ENCODE results near the gene CARD9.

The CARD9 gene

DNA sequence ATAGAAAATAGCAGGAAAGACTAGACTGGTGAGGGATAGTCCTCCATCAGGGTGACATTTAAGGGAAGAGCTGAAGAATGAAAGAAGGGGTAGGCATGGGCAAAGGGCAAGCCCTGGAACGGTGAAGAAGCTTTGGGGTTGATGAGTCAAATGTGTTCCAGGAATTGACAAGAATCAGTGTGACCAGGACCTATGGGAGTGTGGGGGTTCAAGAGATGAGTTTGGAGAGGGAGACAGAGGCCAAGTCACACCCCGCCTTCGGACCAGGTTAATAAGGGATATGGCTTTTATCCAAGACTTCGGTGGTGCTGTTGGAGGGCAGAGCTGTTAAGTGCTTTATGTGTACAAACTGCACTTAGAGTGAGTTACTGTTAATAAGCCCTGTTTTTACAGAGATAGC is 37.9 kb upstream of the CARD9 start:
- no peak overlapping the region for H4K91ac ChIP-seq (ENCODE audit: low read length)
- peaks cover 47 to 60% of the 10 kb centered on the region in 2 experiments for H3K36me3 ChIP-seq (ENCODE audit: control insufficient read depth in 1 of 2, insufficient read depth in 2 of 2, low read depth in 1 of 2, low read length in 2 of 2)
- no peak overlapping the region for H3K4ac ChIP-seq (ENCODE audit: low read depth in 1 of 2, low read length in 2 of 2)
- H3K27ac ChIP-seq (ENCODE audit: low read length, poor library complexity, severe bottlenecking), result no peak overlapping the region
- no peak for DNase-seq
- peaks cover 20% of the 10 kb centered on the region for H3K4me1 ChIP-seq (ENCODE audit: control insufficient read depth, insufficient read depth, low read depth, low read length)
- peak overlapping the region; percentile 78 to 97 for H3K4me3 ChIP-seq (ENCODE audit: insufficient read depth in 1 of 2, low read depth in 1 of 2, low read length in 2 of 2)
- H3K79me1 ChIP-seq (replicated peaks; ENCODE audit: low read length, poor library complexity, severe bottlenecking), result peaks cover 38% of the 10 kb centered on the region
- H2BK120ac ChIP-seq (ENCODE audit: low read depth, low read length), result no peak overlapping the region
- peak overlapping the region; percentile 75 for H3K4me2 ChIP-seq (ENCODE audit: low read length, poor library complexity, severe bottlenecking)
- H3K9me3 ChIP-seq (ENCODE audit: control insufficient read depth, low read length), result no peaks in the 10 kb centered on the region
- no peak overlapping the region for H2AFZ ChIP-seq (ENCODE audit: low read depth, low read length)
- H4K8ac ChIP-seq (ENCODE audit: low read length), result no peak overlapping the region
- no peak overlapping the region for H2AK5ac ChIP-seq (ENCODE audit: low read length, severe bottlenecking)
- H2BK12ac ChIP-seq (ENCODE audit: low read length in 2 of 2), result no peak overlapping the region
- H3K27me3 ChIP-seq (ENCODE audit: control insufficient read depth in 1 of 2, insufficient read depth in 1 of 2, low read length in 2 of 2), result no peaks in the 10 kb centered on the region
- no peak overlapping the region for H3K14ac ChIP-seq (ENCODE audit: low read length in 2 of 2)
- no peak overlapping the region for H2BK15ac ChIP-seq (ENCODE audit: low read depth, poor library complexity, severe bottlenecking)
- peak overlapping the region; percentile 99 for H3K9ac ChIP-seq (ENCODE audit: low read length)
- H2BK5ac ChIP-seq (ENCODE audit: low read depth, low read length, poor library complexity, severe bottlenecking), result no peak overlapping the region
- no peak overlapping the region for H3K18ac ChIP-seq (ENCODE audit: low read depth in 1 of 2, low read length in 2 of 2)
- no peak overlapping the region for H3K23ac ChIP-seq (ENCODE audit: low read length in 2 of 2)
- 73% methylated on average over 4 of the region's 4 CpGs for WGBS

GRCh38 chr9:136410500-136411287 is 37.2 kb upstream of the CARD9 start, which contains the start of the genes ENTR1 and PMPCA:
Gene ENTR1, minus strand, starts transcription at chr9:136410614. Its CDS starts 217 bp downstream, at chr9:136410397.
Gene PMPCA, plus strand, starts transcription at chr9:136410658. Its CDS starts 11 bp downstream, at chr9:136410669.
- peak within 1 kb of the TSS; percentile 15 for H2BK15ac ChIP-seq (ENCODE audit: low read depth, poor library complexity, severe bottlenecking)
- peak within 1 kb of the TSS in 1 of 2 experiments; percentile 93 for H3K14ac ChIP-seq (ENCODE audit: low read length in 2 of 2)

GRCh38 chr9:136409557-136410455 is 36.3 kb upstream of the CARD9 start:
- WGBS, result 22% methylated on average over 45 of the region's 71 CpGs

More at GRCh38 chr9:136410500-136411287, 37.2 kb upstream of the CARD9 start, which contains the start of the genes ENTR1 and PMPCA:
- 1% methylated on average over 63 of the region's 83 CpGs for WGBS
- Histone ChIP-seq H2BK5ac (ENCODE audit: low read depth, low read length, poor library complexity, severe bottlenecking) (peak within 1 kb of the TSS; percentile 20), H2AFZ (ENCODE audit: low read depth, low read length) (peak within 1 kb of the TSS; percentile 56), H4K91ac (ENCODE audit: low read length) (peak within 1 kb of the TSS; percentile 87), H3K9ac (ENCODE audit: low read length) (peak within 1 kb of the TSS; percentile 99), H3K36me3 (ENCODE audit: control insufficient read depth in 1 of 2, insufficient read depth in 2 of 2, low read depth in 1 of 2, low read length in 2 of 2) (peaks cover 43 to 56% of the 10 kb centered on the region in 2 experiments), H3K27me3 (ENCODE audit: control insufficient read depth in 1 of 2, insufficient read depth in 1 of 2, low read length in 2 of 2) (no peaks in the 10 kb centered on the region), H3K23ac (ENCODE audit: low read length in 2 of 2) (peak within 1 kb of the TSS in 1 of 2 experiments; percentile 91), H2AK5ac (ENCODE audit: low read length, severe bottlenecking) (no peak within 1 kb of the TSS), H3K4me1 (ENCODE audit: control insufficient read depth, insufficient read depth, low read depth, low read length) (peaks cover 20% of the 10 kb centered on the region), H2BK12ac (ENCODE audit: low read length in 2 of 2) (peak within 1 kb of the TSS in 1 of 2 experiments; percentile 38), H3K4me2 (ENCODE audit: low read length, poor library complexity, severe bottlenecking) (peak within 1 kb of the TSS; percentile 96), H3K4ac (ENCODE audit: low read depth in 1 of 2, low read length in 2 of 2) (peak within 1 kb of the TSS; percentile 73 to 90), H3K79me1 (replicated peaks; ENCODE audit: low read length, poor library complexity, severe bottlenecking) (peaks cover 35% of the 10 kb centered on the region), H3K4me3 (ENCODE audit: insufficient read depth in 1 of 2, low read depth in 1 of 2, low read length in 2 of 2) (peak within 1 kb of the TSS; percentile 78 to 97), H3K18ac (ENCODE audit: low read depth in 1 of 2, low read length in 2 of 2) (peak within 1 kb of the TSS; percentile 73 to 94), H3K27ac (ENCODE audit: low read length, poor library complexity, severe bottlenecking) (peak within 1 kb of the TSS; percentile 25), H4K8ac (ENCODE audit: low read length) (peak within 1 kb of the TSS; percentile 27), H2BK120ac (ENCODE audit: low read depth, low read length) (peak within 1 kb of the TSS; percentile 65), H3K9me3 (ENCODE audit: control insufficient read depth, low read length) (no peaks in the 10 kb centered on the region)
- peak; percentile 90 for DNase-seq

More at GRCh38 chr9:136409557-136410455, 36.3 kb upstream of the CARD9 start:
- DNase-seq, result peak; percentile 65
- Histone ChIP-seq H3K4me2 (ENCODE audit: low read length, poor library complexity, severe bottlenecking) (peak overlapping the region; percentile 96), H2AK5ac (ENCODE audit: low read length, severe bottlenecking) (no peak overlapping the region), H4K91ac (ENCODE audit: low read length) (peak overlapping the region; percentile 87), H3K27ac (ENCODE audit: low read length, poor library complexity, severe bottlenecking) (no peak overlapping the region), H3K36me3 (ENCODE audit: control insufficient read depth in 1 of 2, insufficient read depth in 2 of 2, low read depth in 1 of 2, low read length in 2 of 2) (peaks cover 42 to 57% of the 10 kb centered on the region in 2 experiments), H2BK12ac (ENCODE audit: low read length in 2 of 2) (peak overlapping the region in 1 of 2 experiments; percentile 38), H3K79me1 (replicated peaks; ENCODE audit: low read length, poor library complexity, severe bottlenecking) (peaks cover 37% of the 10 kb centered on the region), H3K14ac (ENCODE audit: low read length in 2 of 2) (peak overlapping the region in 1 of 2 experiments; percentile 93), H3K9me3 (ENCODE audit: control insufficient read depth, low read length) (no peaks in the 10 kb centered on the region), H2BK5ac (ENCODE audit: low read depth, low read length, poor library complexity, severe bottlenecking) (no peak overlapping the region), H3K4me1 (ENCODE audit: control insufficient read depth, insufficient read depth, low read depth, low read length) (peaks cover 20% of the 10 kb centered on the region), H4K8ac (ENCODE audit: low read length) (peak overlapping the region; percentile 27), H2BK120ac (ENCODE audit: low read depth, low read length) (peak overlapping the region; percentile 39), H2AFZ (ENCODE audit: low read depth, low read length) (peak overlapping the region; percentile 56), H3K27me3 (ENCODE audit: control insufficient read depth in 1 of 2, insufficient read depth in 1 of 2, low read length in 2 of 2) (no peaks in the 10 kb centered on the region), H3K18ac (ENCODE audit: low read depth in 1 of 2, low read length in 2 of 2) (peak overlapping the region; percentile 73 to 94), H3K4me3 (ENCODE audit: insufficient read depth in 1 of 2, low read depth in 1 of 2, low read length in 2 of 2) (peak overlapping the region; percentile 78 to 88), H2BK15ac (ENCODE audit: low read depth, poor library complexity, severe bottlenecking) (peak overlapping the region; percentile 15), H3K23ac (ENCODE audit: low read length in 2 of 2) (peak overlapping the region in 1 of 2 experiments; percentile 91), H3K4ac (ENCODE audit: low read depth in 1 of 2, low read length in 2 of 2) (peak overlapping the region; percentile 73 to 90), H3K9ac (ENCODE audit: low read length) (peak overlapping the region; percentile 92)
